Panc1 (cell line): ENCODE results near the gene TSPOAP1.

Source experiments
- POLR2AphosphoS5 ChIP-seq: IDR thresholded peaks from 2 replicates; pipeline ENCODE4 v1.6.1; 2012; ENCODE audit warnings: mild to moderate bottlenecking, low read depth, low read length, moderate library complexity
- SIN3A ChIP-seq: IDR thresholded peaks from 2 replicates; pipeline ENCODE4 v1.6.1; 2012; ENCODE audit warnings: low read depth, mild to moderate bottlenecking, low read length, moderate library complexity, borderline replicate concordance; ENCODE audit not compliant: insufficient read depth
- TCF7L2 ChIP-seq: IDR thresholded peaks from 2 replicates; pipeline ENCODE4 v1.6.1; 2011; ENCODE audit warnings: mild to moderate bottlenecking, low read depth, low read length, inconsistent platforms
- TF ChIP-seq, protein P1 (sequence below): fragments of 450-650 bp; IDR thresholded peaks from 2 replicates; pipeline ENCODE4 v1.5.1; 2017; ENCODE audit warnings: mild to moderate bottlenecking
- TF ChIP-seq, protein P2 (sequence below), 2 experiments: IDR thresholded peaks; 2 replicates each; pipeline ENCODE4 v1.6.1; 2011 to 2012; ENCODE audit warnings: low read depth in 2 of 2, control low read depth in 1 of 2, low read length in 1 of 2, mild to moderate bottlenecking in 1 of 2, moderate library complexity in 1 of 2; ENCODE audit not compliant: insufficient read depth in 1 of 2

DNA sequence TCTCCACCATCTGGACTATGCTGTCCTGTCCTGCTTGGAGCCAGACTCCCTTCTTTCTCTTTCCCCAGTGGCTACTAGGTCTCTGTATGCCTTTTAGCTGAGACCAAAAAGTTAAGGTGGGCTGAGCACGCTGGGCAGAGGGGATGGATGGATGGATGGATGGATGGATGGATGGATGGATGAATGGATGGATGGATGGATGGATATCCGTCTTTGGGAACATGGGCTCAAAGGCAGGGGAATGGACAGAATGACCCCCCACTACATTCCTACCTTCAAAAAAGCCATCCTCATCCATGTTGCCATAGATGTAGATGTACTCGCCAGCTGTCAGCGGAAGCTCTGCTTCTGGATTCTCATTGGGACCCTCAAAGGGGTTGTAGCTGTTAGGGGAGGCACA lies 12.8 kb downstream of the TSPOAP1 start:
- TF ChIP-seq, protein P1, sequence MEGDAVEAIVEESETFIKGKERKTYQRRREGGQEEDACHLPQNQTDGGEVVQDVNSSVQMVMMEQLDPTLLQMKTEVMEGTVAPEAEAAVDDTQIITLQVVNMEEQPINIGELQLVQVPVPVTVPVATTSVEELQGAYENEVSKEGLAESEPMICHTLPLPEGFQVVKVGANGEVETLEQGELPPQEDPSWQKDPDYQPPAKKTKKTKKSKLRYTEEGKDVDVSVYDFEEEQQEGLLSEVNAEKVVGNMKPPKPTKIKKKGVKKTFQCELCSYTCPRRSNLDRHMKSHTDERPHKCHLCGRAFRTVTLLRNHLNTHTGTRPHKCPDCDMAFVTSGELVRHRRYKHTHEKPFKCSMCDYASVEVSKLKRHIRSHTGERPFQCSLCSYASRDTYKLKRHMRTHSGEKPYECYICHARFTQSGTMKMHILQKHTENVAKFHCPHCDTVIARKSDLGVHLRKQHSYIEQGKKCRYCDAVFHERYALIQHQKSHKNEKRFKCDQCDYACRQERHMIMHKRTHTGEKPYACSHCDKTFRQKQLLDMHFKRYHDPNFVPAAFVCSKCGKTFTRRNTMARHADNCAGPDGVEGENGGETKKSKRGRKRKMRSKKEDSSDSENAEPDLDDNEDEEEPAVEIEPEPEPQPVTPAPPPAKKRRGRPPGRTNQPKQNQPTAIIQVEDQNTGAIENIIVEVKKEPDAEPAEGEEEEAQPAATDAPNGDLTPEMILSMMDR: no peak
- TF ChIP-seq SIN3A (no peak), POLR2AphosphoS5 (no peak), TCF7L2 (no peak)
- TF ChIP-seq, protein P2, sequence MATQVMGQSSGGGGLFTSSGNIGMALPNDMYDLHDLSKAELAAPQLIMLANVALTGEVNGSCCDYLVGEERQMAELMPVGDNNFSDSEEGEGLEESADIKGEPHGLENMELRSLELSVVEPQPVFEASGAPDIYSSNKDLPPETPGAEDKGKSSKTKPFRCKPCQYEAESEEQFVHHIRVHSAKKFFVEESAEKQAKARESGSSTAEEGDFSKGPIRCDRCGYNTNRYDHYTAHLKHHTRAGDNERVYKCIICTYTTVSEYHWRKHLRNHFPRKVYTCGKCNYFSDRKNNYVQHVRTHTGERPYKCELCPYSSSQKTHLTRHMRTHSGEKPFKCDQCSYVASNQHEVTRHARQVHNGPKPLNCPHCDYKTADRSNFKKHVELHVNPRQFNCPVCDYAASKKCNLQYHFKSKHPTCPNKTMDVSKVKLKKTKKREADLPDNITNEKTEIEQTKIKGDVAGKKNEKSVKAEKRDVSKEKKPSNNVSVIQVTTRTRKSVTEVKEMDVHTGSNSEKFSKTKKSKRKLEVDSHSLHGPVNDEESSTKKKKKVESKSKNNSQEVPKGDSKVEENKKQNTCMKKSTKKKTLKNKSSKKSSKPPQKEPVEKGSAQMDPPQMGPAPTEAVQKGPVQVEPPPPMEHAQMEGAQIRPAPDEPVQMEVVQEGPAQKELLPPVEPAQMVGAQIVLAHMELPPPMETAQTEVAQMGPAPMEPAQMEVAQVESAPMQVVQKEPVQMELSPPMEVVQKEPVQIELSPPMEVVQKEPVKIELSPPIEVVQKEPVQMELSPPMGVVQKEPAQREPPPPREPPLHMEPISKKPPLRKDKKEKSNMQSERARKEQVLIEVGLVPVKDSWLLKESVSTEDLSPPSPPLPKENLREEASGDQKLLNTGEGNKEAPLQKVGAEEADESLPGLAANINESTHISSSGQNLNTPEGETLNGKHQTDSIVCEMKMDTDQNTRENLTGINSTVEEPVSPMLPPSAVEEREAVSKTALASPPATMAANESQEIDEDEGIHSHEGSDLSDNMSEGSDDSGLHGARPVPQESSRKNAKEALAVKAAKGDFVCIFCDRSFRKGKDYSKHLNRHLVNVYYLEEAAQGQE (IDR thresholded peaks at IDR 0.05; ENCODE audit: insufficient read depth in 1 of 2, low read depth in 2 of 2, low read length in 1 of 2): no peak
